ENCODE measurements around the gene CD63.

DNA sequence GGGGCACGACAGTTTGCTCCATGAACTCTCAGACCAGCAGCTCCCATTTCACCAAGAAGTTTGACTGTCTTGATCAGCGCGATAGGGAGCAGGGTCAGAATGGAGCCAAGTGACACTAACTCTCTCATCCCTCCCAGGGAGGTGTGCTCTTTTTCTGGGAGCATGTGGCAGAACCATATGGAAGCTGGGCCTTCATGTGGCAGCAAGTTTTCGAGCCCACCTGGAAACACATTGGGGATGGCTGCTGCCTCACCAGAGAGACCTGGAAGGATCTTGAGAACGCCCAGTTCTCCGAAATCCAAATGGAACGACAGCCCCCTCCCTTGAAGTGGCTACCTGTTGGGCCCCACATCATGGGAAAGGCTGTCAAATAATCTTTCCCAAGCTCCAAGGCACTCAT lies 45.1 kb downstream of the CD63 start:
- TF ChIP-seq, protein P1, sequence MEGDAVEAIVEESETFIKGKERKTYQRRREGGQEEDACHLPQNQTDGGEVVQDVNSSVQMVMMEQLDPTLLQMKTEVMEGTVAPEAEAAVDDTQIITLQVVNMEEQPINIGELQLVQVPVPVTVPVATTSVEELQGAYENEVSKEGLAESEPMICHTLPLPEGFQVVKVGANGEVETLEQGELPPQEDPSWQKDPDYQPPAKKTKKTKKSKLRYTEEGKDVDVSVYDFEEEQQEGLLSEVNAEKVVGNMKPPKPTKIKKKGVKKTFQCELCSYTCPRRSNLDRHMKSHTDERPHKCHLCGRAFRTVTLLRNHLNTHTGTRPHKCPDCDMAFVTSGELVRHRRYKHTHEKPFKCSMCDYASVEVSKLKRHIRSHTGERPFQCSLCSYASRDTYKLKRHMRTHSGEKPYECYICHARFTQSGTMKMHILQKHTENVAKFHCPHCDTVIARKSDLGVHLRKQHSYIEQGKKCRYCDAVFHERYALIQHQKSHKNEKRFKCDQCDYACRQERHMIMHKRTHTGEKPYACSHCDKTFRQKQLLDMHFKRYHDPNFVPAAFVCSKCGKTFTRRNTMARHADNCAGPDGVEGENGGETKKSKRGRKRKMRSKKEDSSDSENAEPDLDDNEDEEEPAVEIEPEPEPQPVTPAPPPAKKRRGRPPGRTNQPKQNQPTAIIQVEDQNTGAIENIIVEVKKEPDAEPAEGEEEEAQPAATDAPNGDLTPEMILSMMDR (IDR thresholded peaks at IDR 0.05; ENCODE audit: low read length): no peak
- TF ChIP-seq EZH2 (optimal IDR thresholded peaks at IDR 0.05; ENCODE audit: low read depth, low read length): no peak
- TF ChIP-seq EZH2phosphoT487 (IDR thresholded peaks at IDR 0.05; ENCODE audit: low read length): no peak

Data from MM.1S (cell line).